AG04450 (cell line): ENCODE data around the gene NUP107. TPM values are rescaled to one million over a fixed set of nuclear protein-coding genes. Genes with fewer than 3 reads are reported as not detected.

Source experiments
- CTCF ChIA-PET: fragments of 300-600, 350-600 bp; formaldehyde crosslinking; extraction: SDS; loops from one replicate; lab custom pipeline; 2022; ENCODE audit warnings: antibody characterized with exemption, inconsistent platforms; lab: Charles Lee
- POLR2A ChIA-PET: fragments of 350-600 bp; formaldehyde crosslinking; extraction: SDS; loops from one replicate; lab custom pipeline; 2021; ENCODE audit warnings: antibody characterized with exemption, inconsistent platforms; lab: Yijun Ruan, JAX
- DNase-seq: peaks from one replicate; pipeline ENCODE4 v3.0.0-alpha.2; 2011; ENCODE audit warnings: low read depth, low spot score
- H3K27ac ChIP-seq: one replicate; pipeline ENCODE4 v1.5.1; 2012; ENCODE audit warnings: low read depth, low read length, control low read depth
- H3K27me3 ChIP-seq: one replicate; pipeline ENCODE4 v1.6.0; 2012; ENCODE audit warnings: low read length; ENCODE audit not compliant: control insufficient read depth, insufficient read depth
- H3K4me3 ChIP-seq: 2 replicates; pipeline ENCODE4 v1.5.1; 2011; ENCODE audit warnings: mild to moderate bottlenecking, low read depth, low read length, control low read depth
- H3K9me3 ChIP-seq: 2 replicates; pipeline ENCODE4 v1.5.1; 2012; ENCODE audit warnings: low read length; ENCODE audit not compliant: control insufficient read depth, insufficient read depth
- polyA plus RNA-seq: library from polyadenylated mRNA; depleted of rRNA; stranded (reverse); fragments of >200 nt; gene quantifications from 2 replicates; pipeline ENCODE4 v1.2.3, GENCODE V29; 2011
- TF ChIP-seq, protein P1 (sequence below): IDR thresholded peaks from 2 replicates; pipeline ENCODE4 v1.5.1; 2011; ENCODE audit warnings: low read depth, low read length, control low read depth, inconsistent platforms

Gene NUP107
- polyA plus RNA-seq, 1 experiment: 46.7 TPM

DNA sequence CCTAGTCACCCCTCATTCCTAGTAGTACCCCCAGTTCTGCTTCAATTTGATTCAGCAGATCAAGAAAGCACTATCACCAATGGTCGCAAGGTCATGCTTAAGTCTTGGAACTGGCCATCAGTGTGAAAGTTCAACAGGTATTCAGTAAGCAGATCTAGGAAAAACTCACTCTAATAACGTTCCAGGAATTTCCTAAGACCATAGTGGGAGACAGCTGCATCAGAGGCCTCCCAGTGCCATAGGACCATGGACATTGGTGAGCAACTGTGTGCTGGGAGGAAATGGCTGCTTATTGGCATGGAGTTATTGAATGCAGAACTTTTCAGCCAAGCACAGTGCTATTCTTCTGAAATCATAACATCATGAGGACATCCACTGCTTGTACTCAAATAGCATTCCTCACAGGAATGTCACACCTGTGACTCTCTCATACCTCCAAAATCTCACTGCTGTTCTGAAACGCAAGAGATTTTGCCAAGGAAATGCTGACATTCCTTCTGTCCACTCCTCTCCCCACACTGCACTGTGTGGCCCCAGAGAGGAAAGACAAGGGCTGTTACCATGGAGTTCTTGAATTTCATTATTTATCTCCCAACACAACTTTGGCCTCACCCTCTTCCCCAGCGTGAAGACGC is 90.3 kb downstream of the NUP107 start:
- no peak for DNase-seq
- CTCF ChIA-PET: no interaction called here
- Histone ChIP-seq H3K4me3 (no peak overlapping the region), H3K27me3 (no peaks in the 10 kb centered on the region), H3K27ac (no peak overlapping the region), H3K9me3 (no peaks in the 10 kb centered on the region)
- POLR2A ChIA-PET: no interaction called here
- TF ChIP-seq, protein P1, sequence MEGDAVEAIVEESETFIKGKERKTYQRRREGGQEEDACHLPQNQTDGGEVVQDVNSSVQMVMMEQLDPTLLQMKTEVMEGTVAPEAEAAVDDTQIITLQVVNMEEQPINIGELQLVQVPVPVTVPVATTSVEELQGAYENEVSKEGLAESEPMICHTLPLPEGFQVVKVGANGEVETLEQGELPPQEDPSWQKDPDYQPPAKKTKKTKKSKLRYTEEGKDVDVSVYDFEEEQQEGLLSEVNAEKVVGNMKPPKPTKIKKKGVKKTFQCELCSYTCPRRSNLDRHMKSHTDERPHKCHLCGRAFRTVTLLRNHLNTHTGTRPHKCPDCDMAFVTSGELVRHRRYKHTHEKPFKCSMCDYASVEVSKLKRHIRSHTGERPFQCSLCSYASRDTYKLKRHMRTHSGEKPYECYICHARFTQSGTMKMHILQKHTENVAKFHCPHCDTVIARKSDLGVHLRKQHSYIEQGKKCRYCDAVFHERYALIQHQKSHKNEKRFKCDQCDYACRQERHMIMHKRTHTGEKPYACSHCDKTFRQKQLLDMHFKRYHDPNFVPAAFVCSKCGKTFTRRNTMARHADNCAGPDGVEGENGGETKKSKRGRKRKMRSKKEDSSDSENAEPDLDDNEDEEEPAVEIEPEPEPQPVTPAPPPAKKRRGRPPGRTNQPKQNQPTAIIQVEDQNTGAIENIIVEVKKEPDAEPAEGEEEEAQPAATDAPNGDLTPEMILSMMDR: no peak

- TF ChIP-seq, protein P1: no peak
- no peaks in the 10 kb centered on the region for H3K9me3 ChIP-seq
- DNase-seq: no peak
- H3K4me3 ChIP-seq: no peak overlapping the region
- POLR2A ChIA-PET: no interaction called here
- CTCF ChIA-PET: no interaction called here
- no peak overlapping the region for H3K27ac ChIP-seq
- no peaks in the 10 kb centered on the region for H3K27me3 ChIP-seq
Measured at GRCh38 chr12:68779280-68779679, 92.5 kb downstream of the NUP107 start.

DNA sequence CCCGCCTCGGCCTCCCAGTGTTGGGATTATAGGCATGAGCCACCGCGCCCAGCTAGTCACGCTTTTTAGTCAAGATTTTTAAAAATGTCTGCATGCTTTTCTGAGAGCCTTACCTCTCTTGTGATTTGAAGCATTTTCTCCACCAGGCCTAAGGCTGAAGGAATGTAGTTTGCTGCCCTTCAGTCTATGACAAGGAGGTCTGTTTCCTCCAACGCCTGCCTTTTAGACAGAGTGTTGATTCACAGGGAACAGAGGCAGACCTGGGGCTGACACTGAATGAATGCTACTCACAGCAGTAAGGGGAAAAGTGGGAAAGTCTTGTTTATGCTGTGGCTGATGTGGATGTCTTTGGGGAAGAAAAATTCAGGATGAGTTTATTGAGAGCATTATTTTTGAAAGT is 94.0 kb downstream of the NUP107 start:
- CTCF ChIA-PET: interaction anchor here (0.7 kb wide), 1 partner anchor 33 kb away, joined by 3 read pairs; no protein-coding TSS in a partner anchor
- H3K4me3 ChIP-seq: no peak overlapping the region
- no peak for DNase-seq
- H3K27me3 ChIP-seq: no peaks in the 10 kb centered on the region
- TF ChIP-seq, protein P1: no peak
- H3K27ac ChIP-seq: no peak overlapping the region
- POLR2A ChIA-PET: no interaction called here
- H3K9me3 ChIP-seq: no peaks in the 10 kb centered on the region

DNA sequence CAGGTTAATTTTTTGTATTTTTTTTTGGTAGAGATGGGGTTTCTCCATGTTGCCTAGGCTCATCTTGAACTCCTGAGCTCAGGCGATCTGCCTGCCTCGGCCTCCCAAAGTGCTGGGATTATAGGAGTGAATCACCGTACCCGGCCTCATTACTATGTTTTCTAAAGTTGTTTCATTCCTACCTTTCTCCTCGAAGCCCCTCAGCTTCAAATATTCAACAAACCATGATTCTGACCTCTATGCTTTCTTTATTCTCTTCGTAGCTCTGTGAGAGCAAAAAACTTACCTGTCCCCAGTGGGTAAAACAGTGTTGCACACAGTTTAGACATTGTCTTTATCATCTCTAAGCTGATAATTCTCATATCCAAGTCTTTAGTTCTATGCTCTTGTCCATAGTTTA is 95.0 kb downstream of the NUP107 start:
- ChIA-PET POLR2A (no interaction called here), CTCF (interaction anchor here (0.9 kb wide), 1 partner anchor 8 kb away, joined by 3 read pairs; no protein-coding TSS in a partner anchor)
- Histone ChIP-seq H3K4me3 (no peak overlapping the region), H3K27ac (no peak overlapping the region), H3K27me3 (no peaks in the 10 kb centered on the region), H3K9me3 (no peaks in the 10 kb centered on the region)
- TF ChIP-seq, protein P1: no peak
- DNase-seq: no peak

GRCh38 chr12:68784015-68784414 is 97.2 kb downstream of the NUP107 start:
- TF ChIP-seq, protein P1: no peak
- Histone ChIP-seq H3K27ac (no peak overlapping the region), H3K9me3 (no peaks in the 10 kb centered on the region), H3K4me3 (no peak overlapping the region), H3K27me3 (no peaks in the 10 kb centered on the region)
- POLR2A ChIA-PET: no interaction called here
- DNase-seq: no peak
- CTCF ChIA-PET: no interaction called here
